SK-N-SH (cell line): ENCODE measurements around the gene SLC25A47. TPM values are rescaled to one million over a fixed set of nuclear protein-coding genes. Genes with fewer than 3 reads are reported as not detected.
A peak's percentile ranks its signal among the peaks of the same experiment; 100 is the strongest.

Experiments
- CTCF ChIA-PET: fragments of 300-600, 350-600 bp; formaldehyde crosslinking; extraction: SDS; loops from one replicate; lab custom pipeline; 2021; lab: Yijun Ruan, JAX
- POLR2A ChIA-PET: fragments of 350-600 bp; sonication (Branson Sonifier 250); formaldehyde crosslinking; extraction: SDS; loops from one replicate; lab custom pipeline; 2020; ENCODE audit warnings: antibody characterized with exemption, inconsistent platforms; lab: Yijun Ruan, JAX
- DNase-seq: peaks from one replicate; pipeline ENCODE4 v3.0.0; 2012
- H2AFZ ChIP-seq: fragments of 200-600 bp; sonication (generic); 2 replicates; pipeline ENCODE4 v1.8.1; 2016; ENCODE audit warnings: antibody characterized with exemption, mild to moderate bottlenecking, low read depth
- H3F3A ChIP-seq: fragments of 200-600 bp; sonication (generic); replicated peaks from 2 replicates; pipeline ENCODE3; 2016; ENCODE audit warnings: antibody characterized with exemption, mild to moderate bottlenecking; ENCODE audit not compliant: insufficient read depth
- H3K27ac ChIP-seq, 2 experiments: fragments of 200-500 bp in 1 of 2; fragments of 200-600 bp in 1 of 2; sonication (Bioruptor generic) in 1 of 2; sonication (generic), shearing (Covaris generic) in 1 of 2; 2 replicates each; pipeline versions ENCODE4 v1.5.1 to v1.6.1; 2014 to 2016; ENCODE audit warnings: low read depth in 2 of 2, inconsistent platforms in 1 of 2, low read length in 1 of 2, mild to moderate bottlenecking in 1 of 2, mixed read lengths in 1 of 2
- H3K27me3 ChIP-seq: fragments of 200-600 bp; sonication (generic), shearing (Covaris generic); 2 replicates; pipeline ENCODE4 v1.6.1; 2016; ENCODE audit warnings: mixed run types; ENCODE audit not compliant: insufficient read depth
- H3K36me3 ChIP-seq, 2 experiments: fragments of 200-500 bp in 1 of 2; fragments of 200-600 bp in 1 of 2; sonication (Bioruptor generic) in 1 of 2; sonication (generic) in 1 of 2; replicated peaks in 1 of 2; 2 replicates each; pipeline versions ENCODE3 to v1.5.1; 2014 to 2016; ENCODE audit warnings: low read length in 1 of 2, mild to moderate bottlenecking in 1 of 2; ENCODE audit not compliant: insufficient read depth in 2 of 2, control insufficient read depth in 1 of 2
- H3K4me1 ChIP-seq, 2 experiments: fragments of 200-500 bp in 1 of 2; fragments of 200-600 bp in 1 of 2; sonication (Bioruptor generic) in 1 of 2; sonication (generic), shearing (Covaris generic) in 1 of 2; 2 replicates each; pipeline versions ENCODE4 v1.5.1 to v1.6.1; 2014 to 2016; ENCODE audit warnings: low read depth in 1 of 2, low read length in 1 of 2, mixed run types in 1 of 2; ENCODE audit not compliant: insufficient read depth in 2 of 2, control insufficient read depth in 1 of 2
- H3K4me2 ChIP-seq: fragments of 200-600 bp; sonication (generic), shearing (Covaris generic); 2 replicates; pipeline ENCODE4 v1.6.1; 2017; ENCODE audit warnings: mixed run types
- H3K4me3 ChIP-seq, 2 experiments: fragments of 200-500 bp in 1 of 2; fragments of 200-600 bp in 1 of 2; sonication (Bioruptor generic) in 1 of 2; sonication (generic), shearing (Covaris generic) in 1 of 2; 2 replicates each; pipeline versions ENCODE4 v1.5.1 to v1.8.1; 2014 to 2016; ENCODE audit warnings: low read depth in 2 of 2, inconsistent platforms in 1 of 2, low read length in 1 of 2, mild to moderate bottlenecking in 1 of 2, mixed read lengths in 1 of 2, moderate library complexity in 1 of 2
- H3K79me2 ChIP-seq: fragments of 200-600 bp; sonication (generic); 2 replicates; pipeline ENCODE4 v1.8.1; 2017; ENCODE audit warnings: mild to moderate bottlenecking; ENCODE audit not compliant: insufficient read depth
- H3K9ac ChIP-seq: fragments of 200-600 bp; sonication (generic); 2 replicates; pipeline ENCODE4 v1.6.1; 2017; ENCODE audit warnings: mixed run types
- H3K9me2 ChIP-seq: fragments of 200-600 bp; sonication (generic); 2 replicates; pipeline ENCODE4 v1.6.1; 2017; ENCODE audit warnings: mixed run types
- H3K9me3 ChIP-seq: fragments of 200-600 bp; sonication (generic); 2 replicates; pipeline ENCODE4 v1.6.1; 2017; ENCODE audit warnings: mixed run types, mild to moderate bottlenecking, moderate library complexity
- H4K20me1 ChIP-seq: fragments of 200-600 bp; sonication (generic); 2 replicates; pipeline ENCODE4 v1.6.1; 2017; ENCODE audit warnings: mild to moderate bottlenecking, mixed run types; ENCODE audit not compliant: insufficient read depth
- CHD2 ChIP-seq: fragments of 150-350 bp; IDR thresholded peaks from 2 replicates; pipeline ENCODE4 v1.6.1; 2018; ENCODE audit warnings: low read length; ENCODE audit not compliant: partially characterized antibody
- EP300 ChIP-seq, 2 experiments: IDR thresholded peaks; 2 replicates each; pipeline versions ENCODE4 v1.4.0 to v1.6.1; 2012; ENCODE audit warnings: borderline replicate concordance in 1 of 2, low read depth in 1 of 2, low read length in 1 of 2
- EZH2phosphoT487 ChIP-seq: fragments of 200-600 bp; sonication (generic); IDR thresholded peaks from 2 replicates; pipeline ENCODE4 v1.6.1; 2017; ENCODE audit warnings: low read depth, mixed run types, mild to moderate bottlenecking, antibody characterized with exemption, moderate library complexity, borderline replicate concordance
- GABPA ChIP-seq: IDR thresholded peaks from 2 replicates; pipeline ENCODE4 v1.4.0; 2012; ENCODE audit warnings: low read depth, mild to moderate bottlenecking
- IRF3 ChIP-seq: fragments of 150-350 bp; IDR thresholded peaks from 2 replicates; pipeline ENCODE4 v1.6.1; 2016; ENCODE audit warnings: mild to moderate bottlenecking, low read depth, low read length
- JUND ChIP-seq: IDR thresholded peaks from 2 replicates; pipeline ENCODE4 v1.4.0; 2012
- NFIC ChIP-seq: IDR thresholded peaks from 2 replicates; pipeline ENCODE4 v1.4.0; 2012; ENCODE audit warnings: borderline replicate concordance
- PBX3 ChIP-seq: IDR thresholded peaks from 2 replicates; pipeline ENCODE4; 2012
- POLR2AphosphoS5 ChIP-seq: IDR thresholded peaks from 2 replicates; pipeline ENCODE4 v1.6.1; 2012; ENCODE audit warnings: low read depth, low read length
- RAD21 ChIP-seq: IDR thresholded peaks from 2 replicates; pipeline ENCODE4 v1.6.1; 2012; ENCODE audit warnings: mild to moderate bottlenecking, low read length
- RCOR1 ChIP-seq: fragments of 150-350 bp; IDR thresholded peaks from 2 replicates; pipeline ENCODE4 v1.6.1; 2017; ENCODE audit warnings: antibody characterized with exemption, low read length
- SIN3A ChIP-seq: IDR thresholded peaks from 2 replicates; pipeline ENCODE4 v1.6.1; 2012; ENCODE audit warnings: low read depth, mild to moderate bottlenecking, low read length, moderate library complexity, borderline replicate concordance
- SMC3 ChIP-seq: IDR thresholded peaks from 2 replicates; pipeline ENCODE4 v1.6.1; 2012; ENCODE audit warnings: low read depth, low read length, improper control_type of control experiment
- TCF12 ChIP-seq: IDR thresholded peaks from 2 replicates; pipeline ENCODE4 v1.4.0; 2012
- TEAD4 ChIP-seq: IDR thresholded peaks from 2 replicates; pipeline ENCODE4 v1.4.0; 2012; ENCODE audit warnings: mild to moderate bottlenecking, borderline replicate concordance; ENCODE audit not compliant: insufficient read depth
- USF2 ChIP-seq: fragments of 150-350 bp; IDR thresholded peaks from 2 replicates; pipeline ENCODE4 v1.6.1; 2017; ENCODE audit warnings: antibody characterized with exemption, low read length, low read depth, borderline replicate concordance
- YY1 ChIP-seq: IDR thresholded peaks from 2 replicates; pipeline ENCODE4 v1.4.0; 2012; ENCODE audit warnings: low read depth, mild to moderate bottlenecking
- WGBS: methylation state at CpG from one replicate; pipeline ENCODE4 v1.1.6; 2017; ENCODE audit warnings: low lambda C conversion rate; 5-methylcytosine and 5-hydroxymethylcytosine counted together
- polyA plus RNA-seq, 3 experiments: library from polyadenylated mRNA; depleted of rRNA; stranded (reverse); fragments of >200 nt; gene quantifications; 2 replicates each; pipeline ENCODE4 v1.2.3, GENCODE V29; 2012
- TF ChIP-seq, protein P1 (sequence below): IDR thresholded peaks from 2 replicates; pipeline ENCODE4 v1.4.0; 2012; ENCODE audit warnings: low read depth

Gene SLC25A47
- polyA plus RNA-seq, 1 of the 3 experiments (the other 2 are of a cell fraction), result not detected

DNA sequence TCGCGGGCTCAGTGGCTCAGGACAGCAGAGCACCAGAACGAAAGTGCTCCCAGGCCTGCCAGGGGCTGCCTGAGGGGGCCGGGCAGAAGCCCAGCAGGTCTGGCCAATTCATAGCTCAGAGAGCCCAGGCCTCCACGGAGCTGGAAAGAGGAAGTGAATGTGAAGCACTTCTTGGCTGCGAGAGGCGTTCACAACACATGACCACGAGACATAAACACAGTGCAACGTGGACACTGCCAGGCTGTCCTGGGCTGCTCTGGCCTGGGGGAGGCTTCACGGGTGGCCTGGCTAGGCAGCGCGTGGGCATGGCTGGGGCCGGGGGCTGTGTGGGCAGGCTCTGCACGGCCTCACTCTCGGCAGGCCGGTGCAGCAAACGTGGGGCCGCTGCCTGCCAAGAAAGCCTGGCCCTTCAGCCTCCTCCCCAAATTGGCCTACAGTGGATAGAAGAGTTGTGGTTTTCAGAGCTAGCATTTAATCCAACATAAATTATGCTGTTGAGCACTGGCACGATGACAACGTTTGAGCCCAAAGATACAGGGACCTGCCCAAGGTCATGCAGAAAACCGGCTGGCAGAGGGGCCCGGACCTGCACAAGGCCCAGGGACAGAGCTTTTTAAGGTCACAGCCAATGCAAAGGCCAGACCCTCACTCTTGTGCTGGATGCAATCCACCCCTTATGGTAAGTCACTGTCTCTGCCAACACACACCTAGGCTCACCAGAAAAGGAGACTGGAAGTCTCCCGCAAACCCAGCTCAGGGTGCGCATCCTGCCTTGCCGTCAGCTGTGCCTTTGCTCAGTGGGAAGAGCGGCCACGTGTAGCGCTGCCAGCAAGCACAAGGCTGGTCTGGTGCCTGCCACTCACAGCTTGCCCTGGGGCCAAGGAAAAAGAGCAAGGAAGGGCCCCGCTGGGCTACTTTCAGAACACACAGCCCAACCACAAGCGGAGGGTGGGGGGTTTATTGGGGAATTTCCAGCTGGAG lies 25.5 kb upstream of the SLC25A47 start:
- CTCF ChIA-PET, result interaction anchor here (1.0 to 3.7 kb wide), 4 partner anchors 11 to 80 kb away, joined by 3 to 40 read pairs (median 8); no protein-coding TSS in a partner anchor
- Histone ChIP-seq H3K9me3 (no peaks in the 10 kb centered on the region), H3K27me3 (no peaks in the 10 kb centered on the region), H3K9ac (no peak overlapping the region), H2AFZ (no peak overlapping the region), H3K79me2 (peaks cover 31% of the 10 kb centered on the region), H3K4me3 (no peak overlapping the region), H3F3A (peaks cover 2% of the 10 kb centered on the region), H4K20me1 (peaks cover 19% of the 10 kb centered on the region; the same call in 1 of the 2 replicates), H3K27ac (no peak overlapping the region; a peak in 1 of 4 replicates), H3K4me1 (no peaks in the 10 kb centered on the region; a peak in 1 of 4 replicates), H3K36me3 (peaks cover 0 to 4% of the 10 kb centered on the region in 2 experiments), H3K4me2 (no peak overlapping the region), H3K9me2 (no peaks in the 10 kb centered on the region)
- no peak for TF ChIP-seq NFIC
- no peak for TF ChIP-seq JUND
- no peak for TF ChIP-seq GABPA
- TF ChIP-seq POLR2AphosphoS5, result no peak
- no peak for TF ChIP-seq YY1
- TF ChIP-seq TCF12, result no peak
- TF ChIP-seq EP300 (IDR thresholded peaks at IDR 0.05; ENCODE audit: borderline replicate concordance in 1 of 2, low read depth in 1 of 2, low read length in 1 of 2), result no peak
- TF ChIP-seq EZH2phosphoT487, result no peak
- TF ChIP-seq, protein P1, sequence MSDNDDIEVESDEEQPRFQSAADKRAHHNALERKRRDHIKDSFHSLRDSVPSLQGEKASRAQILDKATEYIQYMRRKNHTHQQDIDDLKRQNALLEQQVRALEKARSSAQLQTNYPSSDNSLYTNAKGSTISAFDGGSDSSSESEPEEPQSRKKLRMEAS, result no peak
- TF ChIP-seq IRF3, result no peak
- TF ChIP-seq RCOR1, result no peak
- TF ChIP-seq USF2, result no peak
- no peak for TF ChIP-seq PBX3
- TF ChIP-seq SMC3, result no peak
- TF ChIP-seq TEAD4, result no peak
- TF ChIP-seq RAD21, result no peak
- TF ChIP-seq SIN3A, result no peak
- TF ChIP-seq CHD2, result no peak
- DNase-seq, result peak; percentile 30
- 94% methylated on average over 15 of the region's 30 CpGs for WGBS
- POLR2A ChIA-PET, result no interaction called here
